Epithelial cell of prostate (primary cell): ENCODE results near the gene HIP1.
"Not testable (repeated sequence)": the region's sequence is repeated elsewhere in the genome, so short reads cannot be mapped to it uniquely, and the experiment has no call there.

Source experiments
- DNase-seq: peaks from one replicate; pipeline ENCODE4 v3.0.0-alpha.2; 2011; ENCODE audit warnings: low read depth, low spot score
- H3K27ac ChIP-seq: fragments of 450-650 bp; 2 replicates; pipeline ENCODE4 v1.5.1; 2017; ENCODE audit warnings: mild to moderate bottlenecking

The HIP1 gene

GRCh38 chr7:75546237-75547015 is 192.3 kb downstream of the HIP1 start:
- DNase-seq: no peak
- no peak overlapping the region for H3K27ac ChIP-seq

GRCh38 chr7:75537731-75538130 is 201.0 kb downstream of the HIP1 start:
- DNase-seq: no peak
- H3K27ac ChIP-seq: no peak overlapping the region

- DNase-seq: no peak
- H3K27ac ChIP-seq: no peak overlapping the region
Measured at GRCh38 chr7:75536940-75537538, 201.7 kb downstream of the HIP1 start.

GRCh38 chr7:75536491-75536890 is 202.2 kb downstream of the HIP1 start:
- no peak for DNase-seq
- H3K27ac ChIP-seq: no peak overlapping the region

GRCh38 chr7:75534727-75535307 is 203.9 kb downstream of the HIP1 start:
- H3K27ac ChIP-seq: no peak overlapping the region
- no peak for DNase-seq

- no peak for DNase-seq
- no peak overlapping the region for H3K27ac ChIP-seq
Measured at GRCh38 chr7:75533926-75534325, 204.8 kb downstream of the HIP1 start.

- no peak for DNase-seq
Measured at GRCh38 chr7:75532639-75533038, 206.1 kb downstream of the HIP1 start.

GRCh38 chr7:75531359-75531821 is 207.4 kb downstream of the HIP1 start:
- DNase-seq: no peak
- no peak overlapping the region for H3K27ac ChIP-seq

More at GRCh38 chr7:75532639-75533038, 206.1 kb downstream of the HIP1 start:
- H3K27ac ChIP-seq: no peak overlapping the region

GRCh38 chr7:75527224-75527722 is 211.5 kb downstream of the HIP1 start:
- not testable (repeated sequence) for DNase-seq
- H3K27ac ChIP-seq: peak overlapping the region; percentile 62

GRCh38 chr7:75521727-75522126 is 217.0 kb downstream of the HIP1 start:
- DNase-seq, H3K27ac ChIP-seq: not testable (repeated sequence)

GRCh38 chr7:75518842-75519241 is 219.9 kb downstream of the HIP1 start:
- not testable (repeated sequence) for DNase-seq, H3K27ac ChIP-seq

- DNase-seq, H3K27ac ChIP-seq: not testable (repeated sequence)
Measured at GRCh38 chr7:75509033-75509432, 229.7 kb downstream of the HIP1 start.

- not testable (repeated sequence) for DNase-seq
Measured at GRCh38 chr7:75492020-75492419, 246.7 kb downstream of the HIP1 start, which contains the start of gene SPDYE5. SPDYE5 (plus strand) TSS chr7:75492320; CDS start chr7:75494048, 1,728 bp downstream.

GRCh38 chr7:75485979-75486643 is 252.6 kb downstream of the HIP1 start, which contains the start of gene POM121C:
POM121C (minus strand) TSS chr7:75486299; CDS start chr7:75441496, 44,803 bp downstream.
- DNase-seq: peak; percentile 51
- H3K27ac ChIP-seq: peak within 1 kb of the TSS; percentile 62

More at GRCh38 chr7:75492020-75492419, 246.7 kb downstream of the HIP1 start, which contains the start of gene SPDYE5:
- not testable (repeated sequence) for H3K27ac ChIP-seq

- DNase-seq: not testable (repeated sequence)
- H3K27ac ChIP-seq: peak overlapping the region; percentile 62
Measured at GRCh38 chr7:75485355-75485978, 253.3 kb downstream of the HIP1 start.
